Measurements from ENCODE around the gene MAD1L1.

DNA sequence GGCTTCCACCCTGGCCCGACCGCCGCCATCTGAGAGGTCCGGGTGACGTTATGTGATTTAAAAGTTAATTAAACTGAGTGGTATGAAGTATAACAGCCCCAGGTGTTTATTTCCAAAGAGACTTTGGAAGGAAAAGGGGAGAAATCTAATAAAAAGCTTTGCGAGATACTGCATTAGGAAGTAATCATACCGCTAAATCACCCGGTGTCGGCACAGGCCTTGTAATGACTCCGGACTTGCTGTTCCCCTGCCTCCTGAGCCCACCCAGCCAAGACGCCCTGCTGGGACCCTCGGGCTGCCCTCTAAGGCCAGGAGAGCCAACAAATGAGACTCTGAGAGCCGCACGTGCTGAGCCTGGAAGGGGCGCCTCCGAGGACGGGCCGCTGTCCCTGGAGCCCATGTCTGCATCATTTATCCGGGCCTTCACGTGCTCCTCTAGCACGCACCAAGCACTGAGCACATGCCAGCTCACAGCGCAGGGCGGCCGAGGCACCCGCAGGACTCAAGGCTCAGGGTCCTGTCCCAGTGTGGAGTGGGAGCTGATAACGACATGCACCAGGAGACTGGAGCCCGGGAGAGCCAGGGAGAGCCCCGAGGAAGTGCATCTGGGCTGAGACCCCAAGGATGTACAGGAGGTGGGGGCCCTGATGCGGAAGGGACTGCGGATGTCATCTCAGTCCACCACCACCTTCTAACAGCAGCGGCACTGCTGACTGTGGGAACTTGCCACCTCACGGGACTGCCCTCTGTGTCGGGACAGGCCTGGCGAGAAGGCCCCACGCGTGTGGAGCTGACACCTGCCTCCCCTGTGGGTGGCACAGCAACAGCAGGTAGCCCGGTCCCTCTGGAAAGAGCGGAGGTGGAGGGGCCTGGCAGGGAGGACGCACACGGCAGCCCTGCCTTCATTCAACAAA, 380.0 kb downstream of the MAD1L1 start:
- no peak for TF ChIP-seq CTCF (conservative IDR thresholded peaks at IDR 0.05)
- no peak for TF ChIP-seq ZFX (IDR thresholded peaks at IDR 0.05)

Measured in C4-2B (cell line).